G401 (cell line): ENCODE data around the gene PTPRM. TPM values are rescaled to one million over a fixed set of nuclear protein-coding genes. Genes with fewer than 3 reads are reported as not detected.
A peak's percentile ranks its signal among the peaks of the same experiment; 100 is the strongest.

Experiments used
- DNase-seq: peaks from one replicate; pipeline ENCODE4 v3.0.0-alpha.2; 2015; ENCODE audit warnings: low spot score
- in situ Hi-C: cut with HindIII; loops from 2 replicates; pipeline ENCODE4 v1.10.0; 2016; ENCODE audit warnings: low sequenced_read_pairs, mixed read lengths
- total RNA-seq: library from RNA; depleted of rRNA; stranded (reverse); fragments of >200 nt; shearing (Covaris generic); gene quantifications from 2 replicates; pipeline ENCODE4 v1.2.3, GENCODE V29; 2014

PTPRM gene
- total RNA-seq, 1 experiment from 2014 or later: not detected

- in situ Hi-C loops: no loop called here
- no peak for DNase-seq
These were observed 420.3 kb downstream of the PTPRM start for GRCh38 chr18:7987284-7987976.

GRCh38 chr18:7990670-7991069, 423.6 kb downstream of the PTPRM start:
- no peak for DNase-seq
- in situ Hi-C loops: no loop called here

GRCh38 chr18:8001711-8002301, 434.7 kb downstream of the PTPRM start:
- in situ Hi-C loops: no loop called here
- DNase-seq: no peak

- no peak for DNase-seq
- in situ Hi-C loops: no loop called here
These were observed 437.0 kb downstream of the PTPRM start for GRCh38 chr18:8003878-8004675.

GRCh38 chr18:8004792-8005191, 437.7 kb downstream of the PTPRM start:
- no peak for DNase-seq
- in situ Hi-C loops: no loop called here

GRCh38 chr18:8005870-8006569, 438.9 kb downstream of the PTPRM start:
- no peak for DNase-seq
- in situ Hi-C loops: no loop called here

- DNase-seq: no peak
- in situ Hi-C loops: no loop called here
These were observed 439.9 kb downstream of the PTPRM start for GRCh38 chr18:8006979-8007378.

GRCh38 chr18:8008033-8008432, 440.9 kb downstream of the PTPRM start:
- in situ Hi-C loops: no loop called here
- no peak for DNase-seq

GRCh38 chr18:8011361-8011760, 444.2 kb downstream of the PTPRM start:
- no peak for DNase-seq
- in situ Hi-C loops: no loop called here

GRCh38 chr18:8011906-8012305, 444.8 kb downstream of the PTPRM start:
- in situ Hi-C loops: no loop called here
- DNase-seq: no peak

GRCh38 chr18:8018701-8019331, 451.7 kb downstream of the PTPRM start:
- in situ Hi-C loops: no loop called here
- DNase-seq: no peak

- in situ Hi-C loops: no loop called here
These were observed 452.5 kb downstream of the PTPRM start for GRCh38 chr18:8019600-8019999.

GRCh38 chr18:8020132-8020846, 453.2 kb downstream of the PTPRM start:
- no peak for DNase-seq
- in situ Hi-C loops: no loop called here

More at GRCh38 chr18:8019600-8019999, 452.5 kb downstream of the PTPRM start:
- no peak for DNase-seq

GRCh38 chr18:8029061-8029460, 461.9 kb downstream of the PTPRM start:
- DNase-seq: no peak
- in situ Hi-C loops: no loop called here

GRCh38 chr18:8029731-8030130, 462.6 kb downstream of the PTPRM start:
- DNase-seq: no peak
- in situ Hi-C loops: no loop called here

GRCh38 chr18:8030201-8030600, 463.1 kb downstream of the PTPRM start:
- no peak for DNase-seq
- in situ Hi-C loops: no loop called here

GRCh38 chr18:8031496-8031895, 464.4 kb downstream of the PTPRM start:
- in situ Hi-C loops: no loop called here
- DNase-seq: peak; percentile 8

GRCh38 chr18:8034674-8035073, 467.6 kb downstream of the PTPRM start:
- in situ Hi-C loops: no loop called here
- DNase-seq: no peak

- DNase-seq: no peak
- in situ Hi-C loops: no loop called here
These were observed 469.4 kb downstream of the PTPRM start for GRCh38 chr18:8036551-8036950.
